Trophoblast cell (in vitro differentiated cells and primary cell): ENCODE data around the gene EPN2.

ENCODE experiments used
- DNase-seq, 2 donors: peaks; one replicate each; pipeline ENCODE4 v3.0.0-alpha.2; 2016
- H2AFZ ChIP-seq: 2 replicates; pipeline ENCODE4 v1.6.1; 2013; ENCODE audit warnings: low read length, moderate library complexity, mild to moderate bottlenecking; ENCODE audit not compliant: insufficient read depth, poor library complexity
- H2AK5ac ChIP-seq: 2 replicates; pipeline ENCODE4 v1.6.1; 2013; ENCODE audit warnings: mild to moderate bottlenecking, low read length
- H2BK120ac ChIP-seq: 2 replicates; pipeline ENCODE4 v1.6.1; 2013; ENCODE audit warnings: low read length, mild to moderate bottlenecking, moderate library complexity; ENCODE audit not compliant: insufficient read depth, poor library complexity
- H2BK12ac ChIP-seq: 2 replicates; pipeline ENCODE4 v1.6.1; 2013; ENCODE audit warnings: mild to moderate bottlenecking, low read length, moderate library complexity
- H2BK5ac ChIP-seq: 2 replicates; pipeline ENCODE4 v1.6.1; 2013; ENCODE audit warnings: low read length, low read depth, moderate library complexity, mild to moderate bottlenecking; ENCODE audit not compliant: poor library complexity
- H3K14ac ChIP-seq: 2 replicates; pipeline ENCODE4 v1.6.1; 2013; ENCODE audit warnings: mild to moderate bottlenecking, low read length
- H3K18ac ChIP-seq: 2 replicates; pipeline ENCODE4 v1.6.1; 2013; ENCODE audit warnings: mild to moderate bottlenecking, low read length
- H3K23ac ChIP-seq: 2 replicates; pipeline ENCODE4 v1.6.1; 2013; ENCODE audit warnings: low read length
- H3K27ac ChIP-seq: 2 replicates; pipeline ENCODE4 v1.5.1; 2013; ENCODE audit warnings: low read depth, mild to moderate bottlenecking, inconsistent platforms, low read length, moderate library complexity
- H3K27me3 ChIP-seq: 2 replicates; pipeline ENCODE4 v1.6.1; 2013; ENCODE audit warnings: inconsistent platforms, mild to moderate bottlenecking, low read length, moderate library complexity; ENCODE audit not compliant: insufficient read depth
- H3K36me3 ChIP-seq, 2 experiments: 1 replicate in 1 of 2; 2 replicates in 1 of 2; pipeline ENCODE4 v1.6.1; 2013; ENCODE audit warnings: low read length in 2 of 2, mild to moderate bottlenecking in 2 of 2, moderate library complexity in 1 of 2; ENCODE audit not compliant: insufficient read depth in 2 of 2, control insufficient read depth in 1 of 2
- H3K4ac ChIP-seq: 2 replicates; pipeline ENCODE4 v1.6.1; 2013; ENCODE audit warnings: low read depth, mild to moderate bottlenecking, low read length, moderate library complexity
- H3K4me1 ChIP-seq, 2 experiments: 1 replicate in 1 of 2; 2 replicates in 1 of 2; pipeline ENCODE4 v1.6.1; 2013; ENCODE audit warnings: low read length in 2 of 2, mild to moderate bottlenecking in 2 of 2, moderate library complexity in 1 of 2; ENCODE audit not compliant: insufficient read depth in 2 of 2, control insufficient read depth in 1 of 2
- H3K4me2 ChIP-seq: 2 replicates; pipeline ENCODE4 v1.6.1; 2013; ENCODE audit warnings: inconsistent platforms, mild to moderate bottlenecking, low read length, moderate library complexity
- H3K4me3 ChIP-seq: 2 replicates; pipeline ENCODE4 v1.5.1; 2013; ENCODE audit warnings: mild to moderate bottlenecking, low read depth, low read length, inconsistent platforms
- H3K79me1 ChIP-seq: one replicate; pipeline ENCODE4 v1.6.1; 2013; ENCODE audit warnings: low read length
- H3K79me2 ChIP-seq: 2 replicates; pipeline ENCODE4 v1.6.1; 2013; ENCODE audit warnings: low read length, mild to moderate bottlenecking; ENCODE audit not compliant: control insufficient read depth, insufficient read depth, poor library complexity
- H3K9ac ChIP-seq: 2 replicates; pipeline ENCODE4 v1.6.1; 2013; ENCODE audit warnings: mild to moderate bottlenecking, low read length
- H3K9me3 ChIP-seq: 2 replicates; pipeline ENCODE4 v1.6.1; 2013; ENCODE audit warnings: low read depth, mild to moderate bottlenecking, control low read depth, inconsistent platforms, low read length; ENCODE audit not compliant: insufficient read depth
- H4K12ac ChIP-seq: 2 replicates; pipeline ENCODE4 v1.6.1; 2013; ENCODE audit warnings: low read depth, mild to moderate bottlenecking, low read length, moderate library complexity
- H4K8ac ChIP-seq: 2 replicates; pipeline ENCODE4 v1.6.1; 2013; ENCODE audit warnings: low read depth, mild to moderate bottlenecking, low read length, moderate library complexity
- H4K91ac ChIP-seq: one replicate; pipeline ENCODE4 v1.6.1; 2013; ENCODE audit warnings: low read depth, mild to moderate bottlenecking, low read length, moderate library complexity
- WGBS: extraction: QIAGEN DNeasy Blood & Tissue Kit; methylation state at CpG from one replicate; pipeline ENCODE4 v1.1.7; 2013; ENCODE audit warnings: missing lambda C conversion rate; ENCODE audit not compliant: insufficient read length, insufficient coverage; ENCODE audit errors: extremely low coverage; 5-methylcytosine and 5-hydroxymethylcytosine counted together

Gene EPN2

GRCh38 chr17:19343256-19343630 lies 106.1 kb downstream of the EPN2 start:
- Histone ChIP-seq H4K12ac (no peak overlapping the region), H3K36me3 (no peaks in the 10 kb centered on the region), H3K79me1 (peaks cover 6% of the 10 kb centered on the region), H3K9ac (no peak overlapping the region), H2BK5ac (no peak overlapping the region), H3K4me1 (peaks cover 16 to 21% of the 10 kb centered on the region in 2 experiments), H2AFZ (no peak overlapping the region), H3K79me2 (no peaks in the 10 kb centered on the region), H3K27me3 (no peaks in the 10 kb centered on the region), H4K8ac (no peak overlapping the region), H3K4me3 (no peak overlapping the region), H3K23ac (no peak overlapping the region), H3K4ac (no peak overlapping the region), H2BK12ac (no peak overlapping the region), H2AK5ac (no peak overlapping the region), H4K91ac (no peak overlapping the region), H3K9me3 (no peaks in the 10 kb centered on the region), H3K4me2 (no peak overlapping the region), H3K27ac (no peak overlapping the region), H2BK120ac (no peak overlapping the region), H3K14ac (no peak overlapping the region), H3K18ac (no peak overlapping the region)
- no peak for DNase-seq
- no CpG with 5 or more reads among the region's 7 CpGs for WGBS

- Histone ChIP-seq H3K18ac (no peak overlapping the region), H3K79me2 (no peaks in the 10 kb centered on the region), H3K23ac (no peak overlapping the region), H2BK5ac (no peak overlapping the region), H4K91ac (no peak overlapping the region), H3K79me1 (peaks cover 6% of the 10 kb centered on the region), H2BK120ac (no peak overlapping the region), H2AK5ac (no peak overlapping the region), H3K4me3 (no peak overlapping the region), H3K4me1 (peaks cover 16 to 21% of the 10 kb centered on the region in 2 experiments), H4K12ac (no peak overlapping the region), H3K9ac (no peak overlapping the region), H4K8ac (no peak overlapping the region), H3K27ac (no peak overlapping the region), H3K9me3 (no peaks in the 10 kb centered on the region), H3K36me3 (no peaks in the 10 kb centered on the region), H3K27me3 (no peaks in the 10 kb centered on the region), H3K14ac (no peak overlapping the region), H3K4ac (no peak overlapping the region), H3K4me2 (no peak overlapping the region), H2BK12ac (no peak overlapping the region), H2AFZ (no peak overlapping the region)
- WGBS: no CpG with 5 or more reads among the region's 13 CpGs
- no peak for DNase-seq
Observed at GRCh38 chr17:19343671-19344151, 106.5 kb downstream of the EPN2 start.

- Histone ChIP-seq H3K36me3 (no peaks in the 10 kb centered on the region), H2AK5ac (no peak overlapping the region), H2BK120ac (no peak overlapping the region), H3K27ac (no peak overlapping the region), H4K91ac (no peak overlapping the region), H3K9ac (no peak overlapping the region), H4K12ac (no peak overlapping the region), H3K4me3 (no peak overlapping the region), H3K14ac (no peak overlapping the region), H4K8ac (no peak overlapping the region), H3K27me3 (no peaks in the 10 kb centered on the region), H3K9me3 (no peaks in the 10 kb centered on the region), H3K23ac (no peak overlapping the region), H3K18ac (no peak overlapping the region), H3K79me2 (no peaks in the 10 kb centered on the region), H3K4me1 (peaks cover 16 to 21% of the 10 kb centered on the region in 2 experiments), H2AFZ (no peak overlapping the region), H3K4ac (no peak overlapping the region), H3K79me1 (peaks cover 6% of the 10 kb centered on the region), H2BK5ac (no peak overlapping the region), H2BK12ac (no peak overlapping the region), H3K4me2 (no peak overlapping the region)
- no peak for DNase-seq
- no CpG with 5 or more reads among the region's 40 CpGs for WGBS
Observed at GRCh38 chr17:19344311-19345066, 107.3 kb downstream of the EPN2 start.

GRCh38 chr17:19345067-19345460 lies 107.9 kb downstream of the EPN2 start:
- no peaks in the 10 kb centered on the region for H3K36me3 ChIP-seq
- H2BK120ac ChIP-seq: no peak overlapping the region
- H2AK5ac ChIP-seq: no peak overlapping the region
- no peak overlapping the region for H3K4ac ChIP-seq
- no peak overlapping the region for H3K27ac ChIP-seq
- H3K79me1 ChIP-seq: peaks cover 6% of the 10 kb centered on the region
- no peak overlapping the region for H2AFZ ChIP-seq
- DNase-seq: no peak
- no peaks in the 10 kb centered on the region for H3K9me3 ChIP-seq
- no peak overlapping the region for H4K12ac ChIP-seq
- WGBS: no CpG with 5 or more reads among the region's 7 CpGs
- H3K23ac ChIP-seq: no peak overlapping the region
- H3K4me3 ChIP-seq: no peak overlapping the region
- H2BK5ac ChIP-seq: no peak overlapping the region
- no peak overlapping the region for H4K8ac ChIP-seq
- no peak overlapping the region for H3K18ac ChIP-seq
- no peak overlapping the region for H3K4me2 ChIP-seq
- H4K91ac ChIP-seq: no peak overlapping the region
- H3K27me3 ChIP-seq: no peaks in the 10 kb centered on the region
- no peak overlapping the region for H3K14ac ChIP-seq
- no peak overlapping the region for H3K9ac ChIP-seq
- H3K79me2 ChIP-seq: no peaks in the 10 kb centered on the region
- H2BK12ac ChIP-seq: no peak overlapping the region
- H3K4me1 ChIP-seq: peaks cover 16 to 21% of the 10 kb centered on the region in 2 experiments
